WTC11 (cell line): ENCODE data around the gene HMCES. TPM values are rescaled to one million over a fixed set of nuclear protein-coding genes. Genes with fewer than 3 reads are reported as not detected.

Experiments used
- ATAC-seq: fragments of 200-7000 bp; cut with Tn5 transposase; 2 replicates; pipeline ENCODE4 v1.10.0; 2021; ENCODE audit warnings: mild to moderate bottlenecking, moderate library complexity
- Bru-seq: library from RNA; stranded (reverse); fragments of 400-500 nt; gene quantifications from one replicate; lab custom pipeline; 2021; lab: Mats Ljungman, UMichigan
- CTCF ChIA-PET: fragments of 300-600 bp; sonication (Branson Sonifier 250); formaldehyde crosslinking; loops from one replicate; lab custom pipeline; 2021; ENCODE audit warnings: antibody characterized with exemption; lab: Charles Lee
- POLR2A ChIA-PET: fragments of 350-600 bp; sonication (Branson Sonifier 250); formaldehyde crosslinking; loops from one replicate; lab custom pipeline; 2021; ENCODE audit warnings: antibody characterized with exemption; lab: Charles Lee
- DNase-seq: peaks from one replicate; pipeline ENCODE4 v3.0.0; 2021; ENCODE audit warnings: low spot score
- H3K27ac Mint-ChIP-seq: 2 replicates; pipeline ENCODE4 v1.8.0; 2021; ENCODE audit warnings: mixed read lengths
- H3K27me3 Mint-ChIP-seq: 2 replicates; pipeline ENCODE4 v1.8.0; 2021; ENCODE audit warnings: low read depth, mild to moderate bottlenecking, moderate library complexity, mixed read lengths
- H3K36me3 Mint-ChIP-seq: 2 replicates; pipeline ENCODE4 v1.8.0; 2021; ENCODE audit warnings: mixed read lengths
- H3K4me1 Mint-ChIP-seq: 2 replicates; pipeline ENCODE4 v1.8.0; 2022; ENCODE audit warnings: mixed read lengths
- H3K4me3 Mint-ChIP-seq: 2 replicates; pipeline ENCODE4 v1.8.0; 2021; ENCODE audit warnings: mild to moderate bottlenecking, moderate library complexity, mixed read lengths
- H3K9me3 Mint-ChIP-seq: 2 replicates; pipeline ENCODE4 v1.8.0; 2021; ENCODE audit warnings: mixed read lengths
- ATF1 ChIP-seq: sonication (generic); formaldehyde crosslinking; IDR thresholded peaks from 2 replicates; pipeline ENCODE4 v1.8.1; 2023; ENCODE audit warnings: mild to moderate bottlenecking, moderate library complexity, missing genetic modification reagents
- ATF6 ChIP-seq: sonication (generic); formaldehyde crosslinking; IDR thresholded peaks from 2 replicates; pipeline ENCODE4 v1.8.1; 2023; ENCODE audit warnings: mild to moderate bottlenecking, missing genetic modification reagents
- CBFB ChIP-seq: sonication (generic); formaldehyde crosslinking; IDR thresholded peaks from 2 replicates; pipeline ENCODE4 v1.8.1; 2022; ENCODE audit warnings: mild to moderate bottlenecking, low read depth, missing genetic modification reagents
- CREB1 ChIP-seq: sonication (generic); formaldehyde crosslinking; IDR thresholded peaks from 2 replicates; pipeline ENCODE4 v1.8.0; 2023; ENCODE audit warnings: mild to moderate bottlenecking, missing genetic modification reagents
- FOXP1 ChIP-seq: sonication (generic); formaldehyde crosslinking; IDR thresholded peaks from 2 replicates; pipeline ENCODE4 v1.8.0; 2022; ENCODE audit warnings: missing genetic modification reagents, mild to moderate bottlenecking, moderate library complexity, borderline replicate concordance
- FOXP4 ChIP-seq: sonication (generic); formaldehyde crosslinking; IDR thresholded peaks from 2 replicates; pipeline ENCODE4 v1.8.0; 2022; ENCODE audit warnings: mild to moderate bottlenecking, missing genetic modification reagents
- MAX ChIP-seq: sonication (generic); formaldehyde crosslinking; IDR thresholded peaks from 2 replicates; pipeline ENCODE4 v1.8.0; 2022; ENCODE audit warnings: mild to moderate bottlenecking, missing genetic modification reagents
- NFE2L1 ChIP-seq: sonication (generic); formaldehyde crosslinking; IDR thresholded peaks from 2 replicates; pipeline ENCODE4 v1.8.1; 2023; ENCODE audit warnings: missing genetic modification reagents
- SMAD3 ChIP-seq: sonication (generic); formaldehyde crosslinking; IDR thresholded peaks from 2 replicates; pipeline ENCODE4 v1.8.0; 2022; ENCODE audit warnings: missing genetic modification reagents, mild to moderate bottlenecking, borderline replicate concordance
- USF2 ChIP-seq: sonication (generic); formaldehyde crosslinking; IDR thresholded peaks from 2 replicates; pipeline ENCODE4 v1.8.1; 2023; ENCODE audit warnings: mild to moderate bottlenecking, missing genetic modification reagents, moderate library complexity
- ZNF121 ChIP-seq: sonication (generic); formaldehyde crosslinking; IDR thresholded peaks from 2 replicates; pipeline ENCODE4 v1.8.0; 2023; ENCODE audit warnings: missing genetic modification reagents
- ZNF138 ChIP-seq: sonication (generic); formaldehyde crosslinking; conservative IDR thresholded peaks from 2 replicates; pipeline ENCODE4 v1.8.1; 2022; ENCODE audit warnings: mild to moderate bottlenecking, moderate library complexity, missing genetic modification reagents
- ZNF219 ChIP-seq: sonication (generic); formaldehyde crosslinking; IDR thresholded peaks from 2 replicates; pipeline ENCODE4 v1.8.0; 2023; ENCODE audit warnings: missing genetic modification reagents, mild to moderate bottlenecking, borderline replicate concordance
- ZNF396 ChIP-seq: fragments of 250-450 bp; sonication (Bioruptor Pico); IDR thresholded peaks from 2 replicates; pipeline ENCODE4 v1.8.0; 2021; ENCODE audit warnings: mild to moderate bottlenecking, moderate library complexity, borderline replicate concordance
- ZNF423 ChIP-seq: fragments of 250-450 bp; sonication (Bioruptor Pico); IDR thresholded peaks from 2 replicates; pipeline ENCODE4 v2.1.2; 2022; ENCODE audit warnings: mild to moderate bottlenecking, moderate library complexity
- long read RNA-seq, 3 experiments: library from RNA in 1 of 3; library from capped mRNA in 1 of 3; library from polyadenylated mRNA in 1 of 3; unstranded in 2 of 3; stranded (forward) in 1 of 3; transcript quantifications; one replicate each; pipeline ENCODE4 v2.0.0, GENCODE V29; 2021
- total RNA-seq: library from RNA; stranded (reverse); gene quantifications from 3 replicates; pipeline ENCODE4 v1.2.3, GENCODE V29; 2021
- TF ChIP-seq, protein P1 (sequence below): sonication (generic); formaldehyde crosslinking; IDR thresholded peaks from 2 replicates; pipeline ENCODE4 v1.8.1; 2022; ENCODE audit warnings: mild to moderate bottlenecking, moderate library complexity, missing genetic modification reagents
- TF ChIP-seq, protein P2 (sequence below): sonication (generic); formaldehyde crosslinking; IDR thresholded peaks from 2 replicates; pipeline ENCODE4 v1.8.1; 2023; ENCODE audit warnings: mild to moderate bottlenecking, missing genetic modification reagents, moderate library complexity
- TF ChIP-seq, protein P3 (sequence below): sonication (generic); formaldehyde crosslinking; conservative IDR thresholded peaks from 2 replicates; pipeline ENCODE4 v1.8.1; 2022; ENCODE audit warnings: mild to moderate bottlenecking, missing genetic modification reagents
- TF ChIP-seq, protein P4 (sequence below): sonication (generic); formaldehyde crosslinking; IDR thresholded peaks from 2 replicates; pipeline ENCODE4 v1.8.0; 2023; ENCODE audit warnings: missing genetic modification reagents
- TF ChIP-seq, protein P5 (sequence below): fragments of 250-450 bp; sonication (Bioruptor Pico); conservative IDR thresholded peaks from 2 replicates; pipeline ENCODE4 v1.9.0; 2021; ENCODE audit warnings: mild to moderate bottlenecking
- TF ChIP-seq, protein P6 (sequence below): sonication (generic); formaldehyde crosslinking; IDR thresholded peaks from 2 replicates; pipeline ENCODE4 v1.8.1; 2023; ENCODE audit warnings: mild to moderate bottlenecking, missing genetic modification reagents

HMCES gene, protein sequence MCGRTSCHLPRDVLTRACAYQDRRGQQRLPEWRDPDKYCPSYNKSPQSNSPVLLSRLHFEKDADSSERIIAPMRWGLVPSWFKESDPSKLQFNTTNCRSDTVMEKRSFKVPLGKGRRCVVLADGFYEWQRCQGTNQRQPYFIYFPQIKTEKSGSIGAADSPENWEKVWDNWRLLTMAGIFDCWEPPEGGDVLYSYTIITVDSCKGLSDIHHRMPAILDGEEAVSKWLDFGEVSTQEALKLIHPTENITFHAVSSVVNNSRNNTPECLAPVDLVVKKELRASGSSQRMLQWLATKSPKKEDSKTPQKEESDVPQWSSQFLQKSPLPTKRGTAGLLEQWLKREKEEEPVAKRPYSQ
- total RNA-seq, result 44.0 to 49.5 TPM (median 47.7 TPM) in 3 replicates
- percentile 67 among the genes with signal in this experiment for Bru-seq, nascent RNA
- long read RNA-seq, experiment 1, transcript HMCES-203 (6 exons, 1,490 nt), result minor isoform, 9 of 231 reads
- long read RNA-seq, experiment 1, transcript HMCES-202 (7 exons, 1,763 nt), result minor isoform, 20 of 231 reads
- long read RNA-seq, experiment 1, transcript HMCES-204 (7 exons, 1,952 nt), result minor isoform, 40 of 231 reads
- long read RNA-seq, experiment 1, transcript HMCES-201 (7 exons, 2,515 nt), result major isoform, 117 of 231 reads
- long read RNA-seq, experiment 1, partial matches to known transcripts, result 14 of 231 reads
- long read RNA-seq, experiment 1, other reads (novel, unspliced or antisense), result 28 of 231 reads
- long read RNA-seq, experiment 2, transcript HMCES-201 (7 exons, 2,515 nt), result major isoform, 17 of 71 reads
- long read RNA-seq, experiment 2, transcript HMCES-204 (7 exons, 1,952 nt), result minor isoform, 12 of 71 reads
- long read RNA-seq, experiment 2, partial matches to known transcripts, result 23 of 71 reads
- long read RNA-seq, experiment 2, other reads (novel, unspliced or antisense), result 15 of 71 reads
- long read RNA-seq, experiment 3, transcript HMCES-203 (6 exons, 1,490 nt), result minor isoform, 12 of 124 reads
- long read RNA-seq, experiment 3, transcript HMCES-201 (7 exons, 2,515 nt), result major isoform, 83 of 124 reads
- long read RNA-seq, experiment 3, partial matches to known transcripts, result 13 of 124 reads
- long read RNA-seq, experiment 3, other reads (novel, unspliced or antisense), result 16 of 124 reads

DNA sequence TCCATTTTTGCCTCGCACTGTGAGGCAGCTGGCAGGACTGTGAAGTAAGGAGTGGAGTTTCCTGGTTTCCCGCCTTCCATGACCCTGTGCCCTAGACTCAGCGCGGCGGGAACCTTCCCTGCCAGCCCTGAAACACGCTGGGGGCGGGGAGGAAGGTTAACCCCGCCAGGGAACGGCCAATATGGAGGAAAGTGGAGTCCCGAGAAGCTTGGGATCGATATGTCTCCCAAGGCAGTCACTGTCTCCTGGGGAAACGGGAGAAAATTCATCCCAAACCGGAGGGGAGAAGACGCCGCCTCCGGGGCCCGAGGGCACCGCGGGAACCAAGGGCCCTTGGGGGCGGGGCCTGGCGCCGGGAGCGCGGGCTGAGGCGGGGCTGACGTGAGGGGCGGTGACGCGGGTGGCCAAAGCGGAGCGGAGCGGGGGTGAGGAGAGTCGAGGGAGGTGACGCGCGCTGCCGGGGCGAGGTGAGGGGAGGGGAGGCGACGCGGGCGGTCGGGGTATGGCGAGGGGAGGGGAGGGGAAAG, at the start of gene HMCES:
Gene HMCES (plus strand): TSS at position 432 of the 527 bp plus-strand sequence. CDS start 863 bp downstream, outside the sequence.
- H3K36me3 Mint-ChIP-seq, result peaks cover 45% of the 10 kb centered on the region
- DNase-seq (peak; percentile 94), ATAC-seq (peak; percentile 89)
- H3K27ac Mint-ChIP-seq, result peak within 1 kb of the TSS; percentile 100
- H3K4me3 Mint-ChIP-seq, result peak within 1 kb of the TSS; percentile 98
- peaks cover 26% of the 10 kb centered on the region for H3K4me1 Mint-ChIP-seq
- H3K9me3 Mint-ChIP-seq, result no peaks in the 10 kb centered on the region
- POLR2A ChIA-PET, result interaction anchor here (0.9 to 4.4 kb wide), 4 partner anchors 10 to 157 kb away, joined by 3 to 44 read pairs (median 6); partner anchors contain the start of gene RAB43
- H3K27me3 Mint-ChIP-seq, result no peaks in the 10 kb centered on the region; the same call in 1 of the 2 replicates
- CTCF ChIA-PET, result interaction anchor here (0.6 to 3.0 kb wide), 10 partner anchors 12 to 308 kb away, joined by 3 to 32 read pairs (median 3); a partner anchor contains a TSS
- TF ChIP-seq, protein P1, sequence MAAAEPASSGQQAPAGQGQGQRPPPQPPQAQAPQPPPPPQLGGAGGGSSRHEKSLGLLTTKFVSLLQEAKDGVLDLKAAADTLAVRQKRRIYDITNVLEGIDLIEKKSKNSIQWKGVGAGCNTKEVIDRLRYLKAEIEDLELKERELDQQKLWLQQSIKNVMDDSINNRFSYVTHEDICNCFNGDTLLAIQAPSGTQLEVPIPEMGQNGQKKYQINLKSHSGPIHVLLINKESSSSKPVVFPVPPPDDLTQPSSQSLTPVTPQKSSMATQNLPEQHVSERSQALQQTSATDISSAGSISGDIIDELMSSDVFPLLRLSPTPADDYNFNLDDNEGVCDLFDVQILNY (CRISPR knock-in tag), result peak; percentile 93
- TF ChIP-seq USF2 (CRISPR knock-in tag) (no peak), ZNF121 (CRISPR knock-in tag) (no peak), CREB1 (CRISPR knock-in tag) (no peak), ZNF219 (CRISPR knock-in tag) (no peak), MAX (CRISPR knock-in tag) (peak; percentile 28; the same call in 1 of the 2 replicates), NFE2L1 (CRISPR knock-in tag) (0 out of 2 replicates have a peak, but pooled peaks have one; percentile 38), ATF1 (CRISPR knock-in tag) (no peak), ZNF396 (no peak), ATF6 (CRISPR knock-in tag) (no peak), SMAD3 (CRISPR knock-in tag) (no peak), FOXP1 (CRISPR knock-in tag) (peak; percentile 16; the same call in 1 of the 2 replicates), ZNF138 (CRISPR knock-in tag) (no peak), CBFB (CRISPR knock-in tag) (no peak), ZNF423 (no peak), FOXP4 (CRISPR knock-in tag) (0 out of 2 replicates have a peak, but pooled peaks have one; percentile 13)
- TF ChIP-seq, protein P2, sequence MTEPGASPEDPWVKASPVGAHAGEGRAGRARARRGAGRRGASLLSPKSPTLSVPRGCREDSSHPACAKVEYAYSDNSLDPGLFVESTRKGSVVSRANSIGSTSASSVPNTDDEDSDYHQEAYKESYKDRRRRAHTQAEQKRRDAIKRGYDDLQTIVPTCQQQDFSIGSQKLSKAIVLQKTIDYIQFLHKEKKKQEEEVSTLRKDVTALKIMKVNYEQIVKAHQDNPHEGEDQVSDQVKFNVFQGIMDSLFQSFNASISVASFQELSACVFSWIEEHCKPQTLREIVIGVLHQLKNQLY, result no peak
- TF ChIP-seq, protein P3, sequence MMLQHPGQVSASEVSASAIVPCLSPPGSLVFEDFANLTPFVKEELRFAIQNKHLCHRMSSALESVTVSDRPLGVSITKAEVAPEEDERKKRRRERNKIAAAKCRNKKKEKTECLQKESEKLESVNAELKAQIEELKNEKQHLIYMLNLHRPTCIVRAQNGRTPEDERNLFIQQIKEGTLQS (CRISPR knock-in tag), result no peak
- TF ChIP-seq, protein P4, sequence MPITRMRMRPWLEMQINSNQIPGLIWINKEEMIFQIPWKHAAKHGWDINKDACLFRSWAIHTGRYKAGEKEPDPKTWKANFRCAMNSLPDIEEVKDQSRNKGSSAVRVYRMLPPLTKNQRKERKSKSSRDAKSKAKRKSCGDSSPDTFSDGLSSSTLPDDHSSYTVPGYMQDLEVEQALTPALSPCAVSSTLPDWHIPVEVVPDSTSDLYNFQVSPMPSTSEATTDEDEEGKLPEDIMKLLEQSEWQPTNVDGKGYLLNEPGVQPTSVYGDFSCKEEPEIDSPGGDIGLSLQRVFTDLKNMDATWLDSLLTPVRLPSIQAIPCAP (CRISPR knock-in tag), result no peak
- TF ChIP-seq, protein P5, sequence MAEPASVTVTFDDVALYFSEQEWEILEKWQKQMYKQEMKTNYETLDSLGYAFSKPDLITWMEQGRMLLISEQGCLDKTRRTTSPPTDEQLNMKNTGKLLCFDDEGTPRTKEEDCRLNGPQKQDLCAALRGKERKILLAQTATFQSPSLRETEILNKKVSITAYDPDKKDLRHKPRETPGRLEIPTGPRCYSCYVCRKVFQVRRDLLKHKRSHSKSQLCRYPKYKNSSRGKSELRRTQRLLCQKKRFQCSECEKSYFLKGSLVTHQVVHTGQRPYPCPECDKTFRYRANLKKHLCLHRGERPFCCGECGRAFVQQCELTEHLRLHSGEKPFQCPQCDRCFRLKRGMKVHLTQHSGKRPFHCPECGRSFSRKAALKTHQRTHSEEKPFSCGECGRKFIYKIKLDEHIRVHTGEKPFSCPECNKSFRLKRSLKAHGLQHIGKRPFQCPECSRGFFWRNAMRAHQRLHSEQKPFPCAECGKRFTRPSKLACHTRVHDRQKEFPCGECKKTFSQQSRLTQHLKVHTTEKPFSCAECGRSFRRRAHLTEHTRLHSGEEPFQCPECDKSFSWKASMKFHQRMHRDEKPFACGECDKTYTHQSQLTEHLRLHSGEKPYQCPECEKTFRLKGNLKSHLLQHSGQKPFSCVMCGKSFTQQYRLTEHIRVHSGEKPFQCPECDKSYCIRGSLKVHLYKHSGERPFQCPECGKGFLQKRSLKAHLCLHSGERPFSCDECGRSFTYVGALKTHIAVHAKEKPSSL (CRISPR knock-in tag), result no peak
- TF ChIP-seq, protein P6, sequence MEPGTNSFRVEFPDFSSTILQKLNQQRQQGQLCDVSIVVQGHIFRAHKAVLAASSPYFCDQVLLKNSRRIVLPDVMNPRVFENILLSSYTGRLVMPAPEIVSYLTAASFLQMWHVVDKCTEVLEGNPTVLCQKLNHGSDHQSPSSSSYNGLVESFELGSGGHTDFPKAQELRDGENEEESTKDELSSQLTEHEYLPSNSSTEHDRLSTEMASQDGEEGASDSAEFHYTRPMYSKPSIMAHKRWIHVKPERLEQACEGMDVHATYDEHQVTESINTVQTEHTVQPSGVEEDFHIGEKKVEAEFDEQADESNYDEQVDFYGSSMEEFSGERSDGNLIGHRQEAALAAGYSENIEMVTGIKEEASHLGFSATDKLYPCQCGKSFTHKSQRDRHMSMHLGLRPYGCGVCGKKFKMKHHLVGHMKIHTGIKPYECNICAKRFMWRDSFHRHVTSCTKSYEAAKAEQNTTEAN (CRISPR knock-in tag), result no peak
